ENCODE measurements around the gene DIPK1C. TPM values are rescaled to one million over a fixed set of nuclear protein-coding genes. Genes with fewer than 3 reads are reported as not detected.

Gene DIPK1C
- total RNA-seq, 2 experiments from 2014 or later, result not detected

- ChIA-PET CTCF (no interaction called here), POLR2A (no interaction called here)
Measured at GRCh38 chr18:74488354-74488753, 31.2 kb upstream of the DIPK1C start.

- ChIA-PET POLR2A (no interaction called here), CTCF (interaction anchor here (1.0 kb wide), 1 partner anchor 10 kb away, joined by 3 read pairs; the partner anchor contains the start of gene CNDP2)
Measured at GRCh38 chr18:74486119-74486849, 29.2 kb upstream of the DIPK1C start.

- CTCF ChIA-PET, result no interaction called here
- POLR2A ChIA-PET, result no interaction called here
Measured at GRCh38 chr18:74482697-74483096, 25.6 kb upstream of the DIPK1C start.

- ChIA-PET CTCF (no interaction called here), POLR2A (no interaction called here)
Measured at GRCh38 chr18:74480149-74480651, 23.1 kb upstream of the DIPK1C start.

GRCh38 chr18:74479486-74480148, 22.5 kb upstream of the DIPK1C start:
- CTCF ChIA-PET, result no interaction called here

GRCh38 chr18:74478880-74479279, 21.8 kb upstream of the DIPK1C start:
- POLR2A ChIA-PET, result no interaction called here
- CTCF ChIA-PET, result interaction anchor here (0.9 kb wide), 1 partner anchor 15 kb away, joined by 3 read pairs; no protein-coding TSS in a partner anchor

More at GRCh38 chr18:74479486-74480148, 22.5 kb upstream of the DIPK1C start:
- POLR2A ChIA-PET, result no interaction called here

GRCh38 chr18:74478316-74478715, 21.2 kb upstream of the DIPK1C start:
- POLR2A ChIA-PET, result no interaction called here
- CTCF ChIA-PET, result interaction anchor here (0.5 to 1.8 kb wide), 3 partner anchors 16 to 243 kb away, joined by 3 to 4 read pairs (median 4); partner anchors contain the start of gene CNDP2

- ChIA-PET CTCF (interaction anchor here (0.5 to 1.8 kb wide), 3 partner anchors 16 to 243 kb away, joined by 3 to 4 read pairs (median 4); partner anchors contain the start of gene CNDP2), POLR2A (no interaction called here)
Measured at GRCh38 chr18:74477771-74478170, 20.7 kb upstream of the DIPK1C start.

- POLR2A ChIA-PET, result no interaction called here
- CTCF ChIA-PET, result no interaction called here
Measured at GRCh38 chr18:74476140-74476539, 19.0 kb upstream of the DIPK1C start.

- ChIA-PET CTCF (no interaction called here), POLR2A (no interaction called here)
Measured at GRCh38 chr18:74473976-74474640, 17.0 kb upstream of the DIPK1C start.

GRCh38 chr18:74472312-74472711, 15.2 kb upstream of the DIPK1C start:
- CTCF ChIA-PET, result no interaction called here
- POLR2A ChIA-PET, result no interaction called here

- CTCF ChIA-PET, result no interaction called here
- POLR2A ChIA-PET, result no interaction called here
Measured at GRCh38 chr18:74468547-74469061, 11.5 kb upstream of the DIPK1C start.

- ChIA-PET CTCF (no interaction called here), POLR2A (no interaction called here)
Measured at GRCh38 chr18:74465775-74466174, 8.7 kb upstream of the DIPK1C start.

- CTCF ChIA-PET, result no interaction called here
- POLR2A ChIA-PET, result no interaction called here
Measured at GRCh38 chr18:74463983-74464382, 6.9 kb upstream of the DIPK1C start.

GRCh38 chr18:74463254-74463653, 6.1 kb upstream of the DIPK1C start:
- ChIA-PET POLR2A (no interaction called here), CTCF (no interaction called here)

GRCh38 chr18:74460825-74461224, 3.7 kb upstream of the DIPK1C start:
- CTCF ChIA-PET, result no interaction called here
- POLR2A ChIA-PET, result no interaction called here

- ChIA-PET POLR2A (no interaction called here), CTCF (no interaction called here)
Measured at GRCh38 chr18:74459889-74460288, 2.8 kb upstream of the DIPK1C start.

- CTCF ChIA-PET, result interaction anchor here (0.6 kb wide), 1 partner anchor 93 kb away, joined by 3 read pairs; no protein-coding TSS in a partner anchor
Measured at GRCh38 chr18:74457725-74458421, 765 bp upstream of the DIPK1C start.

GRCh38 chr18:74456349-74457042, 612 bp downstream of the DIPK1C start:
- POLR2A ChIA-PET, result no interaction called here
- CTCF ChIA-PET, result no interaction called here

More at GRCh38 chr18:74457725-74458421, 765 bp upstream of the DIPK1C start:
- POLR2A ChIA-PET, result no interaction called here

Measured in activated CD8-positive, alpha-beta memory T cell treated with anti-CD3 and anti-CD28 coated beads for 36 hours (primary cell).